ENCODE data around the gene LCLAT1.

The LCLAT1 gene

DNA sequence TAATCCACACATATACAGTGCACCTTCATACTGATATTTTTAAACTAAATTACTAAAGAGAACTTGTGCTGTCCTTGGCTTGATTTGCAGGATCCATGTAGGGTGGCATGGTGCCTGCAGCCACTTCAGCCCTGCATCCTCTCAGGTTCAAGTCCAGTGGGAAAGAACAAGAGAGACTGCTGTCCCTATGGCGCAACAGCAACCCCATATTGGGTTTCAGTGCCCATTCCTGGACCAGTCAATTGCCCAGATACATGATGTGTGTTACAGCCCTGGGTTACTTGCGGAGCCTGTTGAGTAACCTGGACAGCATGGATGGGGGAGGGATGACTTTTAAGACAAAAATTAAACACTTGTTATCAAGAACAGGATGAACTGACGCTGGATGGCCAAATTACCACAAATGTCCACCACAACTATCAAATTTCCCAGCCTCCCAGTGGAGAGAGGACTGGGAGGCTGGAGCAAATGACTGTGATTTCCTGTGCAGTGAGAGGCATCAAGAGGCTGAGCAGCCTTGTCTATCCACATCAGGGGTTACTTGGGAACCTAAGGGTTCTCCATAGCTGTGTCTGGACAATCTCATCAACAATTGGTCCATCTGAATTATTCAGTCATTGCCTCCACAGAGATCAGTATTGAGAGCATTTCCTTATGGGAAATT, 198.2 kb downstream of the LCLAT1 start:
- no peak for DNase-seq (ENCODE audit: low read depth in 1 of 2, low spot score in 1 of 2)
- Histone ChIP-seq H3K4me3 (replicated peaks; ENCODE audit: insufficient read depth, low read length) (no peak overlapping the region), H3K27ac (replicated peaks) (no peak overlapping the region), H3K27me3 (ENCODE audit: insufficient read depth, poor library complexity, severe bottlenecking) (no peaks in the 10 kb centered on the region)
- no peak for TF ChIP-seq GABPA (IDR thresholded peaks at IDR 0.05; ENCODE audit: low read depth)
- TF ChIP-seq, protein P1, sequence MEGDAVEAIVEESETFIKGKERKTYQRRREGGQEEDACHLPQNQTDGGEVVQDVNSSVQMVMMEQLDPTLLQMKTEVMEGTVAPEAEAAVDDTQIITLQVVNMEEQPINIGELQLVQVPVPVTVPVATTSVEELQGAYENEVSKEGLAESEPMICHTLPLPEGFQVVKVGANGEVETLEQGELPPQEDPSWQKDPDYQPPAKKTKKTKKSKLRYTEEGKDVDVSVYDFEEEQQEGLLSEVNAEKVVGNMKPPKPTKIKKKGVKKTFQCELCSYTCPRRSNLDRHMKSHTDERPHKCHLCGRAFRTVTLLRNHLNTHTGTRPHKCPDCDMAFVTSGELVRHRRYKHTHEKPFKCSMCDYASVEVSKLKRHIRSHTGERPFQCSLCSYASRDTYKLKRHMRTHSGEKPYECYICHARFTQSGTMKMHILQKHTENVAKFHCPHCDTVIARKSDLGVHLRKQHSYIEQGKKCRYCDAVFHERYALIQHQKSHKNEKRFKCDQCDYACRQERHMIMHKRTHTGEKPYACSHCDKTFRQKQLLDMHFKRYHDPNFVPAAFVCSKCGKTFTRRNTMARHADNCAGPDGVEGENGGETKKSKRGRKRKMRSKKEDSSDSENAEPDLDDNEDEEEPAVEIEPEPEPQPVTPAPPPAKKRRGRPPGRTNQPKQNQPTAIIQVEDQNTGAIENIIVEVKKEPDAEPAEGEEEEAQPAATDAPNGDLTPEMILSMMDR (IDR thresholded peaks at IDR 0.05; ENCODE audit: insufficient read depth, low read length): no peak
- no peak for TF ChIP-seq POLR2AphosphoS5 (IDR thresholded peaks at IDR 0.05; ENCODE audit: low read depth)
- TF ChIP-seq, protein P2, sequence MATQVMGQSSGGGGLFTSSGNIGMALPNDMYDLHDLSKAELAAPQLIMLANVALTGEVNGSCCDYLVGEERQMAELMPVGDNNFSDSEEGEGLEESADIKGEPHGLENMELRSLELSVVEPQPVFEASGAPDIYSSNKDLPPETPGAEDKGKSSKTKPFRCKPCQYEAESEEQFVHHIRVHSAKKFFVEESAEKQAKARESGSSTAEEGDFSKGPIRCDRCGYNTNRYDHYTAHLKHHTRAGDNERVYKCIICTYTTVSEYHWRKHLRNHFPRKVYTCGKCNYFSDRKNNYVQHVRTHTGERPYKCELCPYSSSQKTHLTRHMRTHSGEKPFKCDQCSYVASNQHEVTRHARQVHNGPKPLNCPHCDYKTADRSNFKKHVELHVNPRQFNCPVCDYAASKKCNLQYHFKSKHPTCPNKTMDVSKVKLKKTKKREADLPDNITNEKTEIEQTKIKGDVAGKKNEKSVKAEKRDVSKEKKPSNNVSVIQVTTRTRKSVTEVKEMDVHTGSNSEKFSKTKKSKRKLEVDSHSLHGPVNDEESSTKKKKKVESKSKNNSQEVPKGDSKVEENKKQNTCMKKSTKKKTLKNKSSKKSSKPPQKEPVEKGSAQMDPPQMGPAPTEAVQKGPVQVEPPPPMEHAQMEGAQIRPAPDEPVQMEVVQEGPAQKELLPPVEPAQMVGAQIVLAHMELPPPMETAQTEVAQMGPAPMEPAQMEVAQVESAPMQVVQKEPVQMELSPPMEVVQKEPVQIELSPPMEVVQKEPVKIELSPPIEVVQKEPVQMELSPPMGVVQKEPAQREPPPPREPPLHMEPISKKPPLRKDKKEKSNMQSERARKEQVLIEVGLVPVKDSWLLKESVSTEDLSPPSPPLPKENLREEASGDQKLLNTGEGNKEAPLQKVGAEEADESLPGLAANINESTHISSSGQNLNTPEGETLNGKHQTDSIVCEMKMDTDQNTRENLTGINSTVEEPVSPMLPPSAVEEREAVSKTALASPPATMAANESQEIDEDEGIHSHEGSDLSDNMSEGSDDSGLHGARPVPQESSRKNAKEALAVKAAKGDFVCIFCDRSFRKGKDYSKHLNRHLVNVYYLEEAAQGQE (IDR thresholded peaks at IDR 0.05; ENCODE audit: insufficient replicate concordance, low read depth): no peak
- TF ChIP-seq SPI1 (IDR thresholded peaks at IDR 0.05; ENCODE audit: borderline replicate concordance, low read depth): no peak

DNA sequence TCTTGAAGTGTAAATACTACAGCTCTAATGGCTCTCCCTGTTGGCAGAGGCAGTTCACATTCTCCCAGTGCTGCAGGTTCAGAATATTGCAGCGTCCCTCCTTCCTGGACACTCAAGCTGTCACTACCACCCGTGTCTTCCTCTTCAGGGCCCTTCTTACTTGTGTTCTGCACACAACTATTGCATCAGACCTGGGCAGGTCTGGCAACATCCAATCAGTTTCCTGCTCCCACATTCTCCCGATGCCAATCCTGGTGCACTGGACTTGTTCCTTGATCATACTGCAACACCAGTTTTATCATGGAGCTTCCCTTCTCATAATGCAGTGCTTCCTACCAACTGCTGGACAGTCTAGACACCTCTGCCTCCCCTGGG, 198.7 kb downstream of the LCLAT1 start:
- H3K27ac ChIP-seq (replicated peaks): no peak overlapping the region
- TF ChIP-seq GABPA (IDR thresholded peaks at IDR 0.05; ENCODE audit: low read depth): no peak
- TF ChIP-seq POLR2AphosphoS5 (IDR thresholded peaks at IDR 0.05; ENCODE audit: low read depth): no peak
- TF ChIP-seq, protein P2 (IDR thresholded peaks at IDR 0.05; ENCODE audit: insufficient replicate concordance, low read depth): no peak
- TF ChIP-seq, protein P1 (IDR thresholded peaks at IDR 0.05; ENCODE audit: insufficient read depth, low read length): no peak
- TF ChIP-seq SPI1 (IDR thresholded peaks at IDR 0.05; ENCODE audit: borderline replicate concordance, low read depth): no peak
- H3K4me3 ChIP-seq (replicated peaks; ENCODE audit: insufficient read depth, low read length): no peak overlapping the region
- DNase-seq (ENCODE audit: low read depth in 1 of 2, low spot score in 1 of 2): peak; percentile 5 to 57
- H3K27me3 ChIP-seq (ENCODE audit: insufficient read depth, poor library complexity, severe bottlenecking): no peaks in the 10 kb centered on the region

DNA sequence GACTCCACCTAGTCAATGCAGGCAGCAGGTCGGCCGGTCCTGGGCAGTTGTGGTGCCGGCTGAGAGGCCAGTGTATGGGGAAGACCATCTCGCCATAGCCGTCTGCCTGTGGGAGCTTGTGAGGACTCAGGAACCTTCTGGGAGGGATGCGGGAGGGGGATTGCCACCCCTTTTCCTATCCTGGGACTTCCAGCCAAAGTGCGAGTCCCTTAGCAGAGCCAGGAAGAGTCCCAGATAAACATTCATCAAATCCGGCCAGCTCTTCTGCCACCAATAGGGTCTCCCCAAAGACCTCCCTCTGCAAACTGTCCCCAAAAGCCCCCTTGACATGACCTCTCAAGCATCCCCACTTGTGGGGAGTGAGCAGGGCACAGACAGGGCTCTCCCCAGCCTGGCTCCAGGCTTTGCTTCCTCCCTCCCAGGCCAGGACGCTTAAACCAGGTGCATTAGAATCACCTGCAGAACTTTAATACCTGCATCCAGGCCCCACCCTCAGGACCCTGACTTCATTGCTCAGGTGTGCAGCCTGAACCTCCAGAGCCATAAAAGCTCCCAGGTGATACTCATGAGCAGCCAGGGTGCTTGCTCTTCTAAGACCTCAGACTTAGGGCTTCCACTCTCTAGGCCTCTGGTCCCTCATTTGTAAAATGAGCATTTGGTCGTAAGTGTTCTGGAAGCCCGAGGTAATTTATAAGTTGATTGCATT, 200.9 kb downstream of the LCLAT1 start:
- TF ChIP-seq, protein P2 (IDR thresholded peaks at IDR 0.05; ENCODE audit: insufficient replicate concordance, low read depth): no peak
- TF ChIP-seq POLR2AphosphoS5 (IDR thresholded peaks at IDR 0.05; ENCODE audit: low read depth) (no peak), SPI1 (IDR thresholded peaks at IDR 0.05; ENCODE audit: borderline replicate concordance, low read depth) (no peak), GABPA (IDR thresholded peaks at IDR 0.05; ENCODE audit: low read depth) (no peak)
- TF ChIP-seq, protein P1 (IDR thresholded peaks at IDR 0.05; ENCODE audit: insufficient read depth, low read length): no peak
- no peaks in the 10 kb centered on the region for H3K27me3 ChIP-seq (ENCODE audit: insufficient read depth, poor library complexity, severe bottlenecking)
- no peak overlapping the region for H3K4me3 ChIP-seq (replicated peaks; ENCODE audit: insufficient read depth, low read length)
- H3K27ac ChIP-seq (replicated peaks): no peak overlapping the region
- DNase-seq (ENCODE audit: low read depth in 1 of 2, low spot score in 1 of 2): no peak

Data from HL-60 (cell line).